GM21786 (cell line): ENCODE results near the gene POMGNT1.
"Not testable (repeated sequence)": the region's sequence is repeated elsewhere in the genome, so short reads cannot be mapped to it uniquely, and the experiment has no call there.

ENCODE experiments used
- ATAC-seq: cut with Tn5 transposase; IDR thresholded peaks from one replicate; pipeline ENCODE4 v1.9.1; 2021; ENCODE audit not compliant: unreplicated experiment

POMGNT1 gene

GRCh38 chr1:46197964-46198811 lies at the start of gene POMGNT1:
POMGNT1 (minus strand) TSS chr1:46198434; CDS start chr1:46197821, 613 bp downstream.
- peak; percentile 84 for ATAC-seq

- ATAC-seq = peak; percentile 97
Observed at GRCh38 chr1:46247436-46248121, 49.3 kb upstream of the POMGNT1 start, which contains the start of gene RAD54L. RAD54L (plus strand) TSS chr1:46247763; CDS start chr1:46248406, 643 bp downstream.

- ATAC-seq = peak; percentile 39
Observed at GRCh38 chr1:46246548-46247435, 48.6 kb upstream of the POMGNT1 start.

- not testable (repeated sequence) for ATAC-seq
Observed at GRCh38 chr1:46246136-46246535, 47.9 kb upstream of the POMGNT1 start.

- no peak for ATAC-seq
Observed at GRCh38 chr1:46244656-46245371, 46.6 kb upstream of the POMGNT1 start.

GRCh38 chr1:46243831-46244230 lies 45.6 kb upstream of the POMGNT1 start:
- not testable (repeated sequence) for ATAC-seq

GRCh38 chr1:46242918-46243317 lies 44.7 kb upstream of the POMGNT1 start:
- no peak for ATAC-seq

- ATAC-seq = not testable (repeated sequence)
Observed at GRCh38 chr1:46241733-46242132, 43.5 kb upstream of the POMGNT1 start.

GRCh38 chr1:46238865-46239264 lies 40.6 kb upstream of the POMGNT1 start:
- ATAC-seq = not testable (repeated sequence)

- no peak for ATAC-seq
Observed at GRCh38 chr1:46236882-46237281, 38.6 kb upstream of the POMGNT1 start.

GRCh38 chr1:46231231-46231630 lies 33.0 kb upstream of the POMGNT1 start:
- not testable (repeated sequence) for ATAC-seq

- ATAC-seq = no peak
Observed at GRCh38 chr1:46224966-46225365, 26.7 kb upstream of the POMGNT1 start.

- peak; percentile 88 for ATAC-seq
Observed at GRCh38 chr1:46223472-46223943, 25.3 kb upstream of the POMGNT1 start.

- ATAC-seq = not testable (repeated sequence)
Observed at GRCh38 chr1:46223055-46223454, 24.8 kb upstream of the POMGNT1 start.

GRCh38 chr1:46221749-46222148 lies 23.5 kb upstream of the POMGNT1 start:
- no peak for ATAC-seq

GRCh38 chr1:46220808-46221207 lies 22.6 kb upstream of the POMGNT1 start:
- no peak for ATAC-seq

GRCh38 chr1:46219551-46220520 lies 21.6 kb upstream of the POMGNT1 start:
- ATAC-seq = no peak

GRCh38 chr1:46218443-46218842 lies 20.2 kb upstream of the POMGNT1 start:
- no peak for ATAC-seq

- ATAC-seq = no peak
Observed at GRCh38 chr1:46215504-46215903, 17.3 kb upstream of the POMGNT1 start.
